Measurements from ENCODE around the gene DBET. TPM values are rescaled to one million over a fixed set of nuclear protein-coding genes. Genes with fewer than 3 reads are reported as not detected.
"Not testable (repeated sequence)": the region's sequence is repeated elsewhere in the genome, so short reads cannot be mapped to it uniquely, and the experiment has no call there.

The DBET gene
- total RNA-seq, 4 donors from 2014 or later = not detected

DNA sequence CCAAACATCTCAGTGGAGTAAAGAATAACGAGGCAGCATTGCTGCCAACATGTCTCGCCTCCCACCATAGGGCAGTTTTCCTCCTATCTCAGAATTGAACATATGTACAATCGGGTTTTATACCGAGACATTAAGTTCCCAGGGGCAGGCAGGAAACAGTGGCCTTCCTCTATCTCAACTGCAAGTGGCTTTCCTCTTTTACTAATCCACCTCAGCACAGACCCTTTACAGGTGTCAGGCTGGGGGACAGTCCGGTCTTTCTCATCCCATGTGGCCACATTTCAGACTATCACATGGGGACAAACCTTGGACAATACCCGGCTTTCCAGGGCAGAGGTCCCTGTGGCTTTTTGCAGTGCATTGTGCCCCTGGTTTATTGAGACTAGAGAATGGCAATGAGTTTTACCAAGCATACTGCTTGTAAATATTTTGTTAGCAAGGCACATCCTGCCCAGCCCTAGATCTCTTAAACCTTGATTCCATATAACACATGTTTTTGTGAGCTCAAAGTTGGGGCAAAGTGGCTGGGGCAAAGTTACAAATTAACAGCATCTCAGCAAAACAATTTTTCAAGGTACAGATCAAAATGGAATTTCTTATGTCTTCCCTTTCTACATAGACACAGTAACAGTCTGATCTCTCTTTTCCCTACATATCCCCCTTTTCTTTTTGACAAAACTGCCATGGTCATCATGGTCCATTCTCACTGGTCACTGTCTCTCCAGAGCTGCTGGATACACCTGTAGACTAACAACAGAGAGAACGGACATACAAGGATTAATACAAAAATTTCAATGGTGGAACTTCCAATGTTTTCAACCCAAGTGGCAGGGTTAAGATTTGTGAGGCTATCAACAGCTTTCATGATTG, 42.5 kb downstream of the DBET start:
- peaks cover 51% of the 10 kb centered on the region for H3K27me3 ChIP-seq
- not testable (repeated sequence) for H3K9me3 ChIP-seq, H3K4me1 ChIP-seq, H3K4me3 ChIP-seq, ATAC-seq, H3K27ac ChIP-seq, H3K36me3 ChIP-seq
- WGBS, 2 donors (ENCODE audit: low coverage in 1 of 2) = 45 to 54% methylated on average over 7 of the region's 7 CpGs

DNA sequence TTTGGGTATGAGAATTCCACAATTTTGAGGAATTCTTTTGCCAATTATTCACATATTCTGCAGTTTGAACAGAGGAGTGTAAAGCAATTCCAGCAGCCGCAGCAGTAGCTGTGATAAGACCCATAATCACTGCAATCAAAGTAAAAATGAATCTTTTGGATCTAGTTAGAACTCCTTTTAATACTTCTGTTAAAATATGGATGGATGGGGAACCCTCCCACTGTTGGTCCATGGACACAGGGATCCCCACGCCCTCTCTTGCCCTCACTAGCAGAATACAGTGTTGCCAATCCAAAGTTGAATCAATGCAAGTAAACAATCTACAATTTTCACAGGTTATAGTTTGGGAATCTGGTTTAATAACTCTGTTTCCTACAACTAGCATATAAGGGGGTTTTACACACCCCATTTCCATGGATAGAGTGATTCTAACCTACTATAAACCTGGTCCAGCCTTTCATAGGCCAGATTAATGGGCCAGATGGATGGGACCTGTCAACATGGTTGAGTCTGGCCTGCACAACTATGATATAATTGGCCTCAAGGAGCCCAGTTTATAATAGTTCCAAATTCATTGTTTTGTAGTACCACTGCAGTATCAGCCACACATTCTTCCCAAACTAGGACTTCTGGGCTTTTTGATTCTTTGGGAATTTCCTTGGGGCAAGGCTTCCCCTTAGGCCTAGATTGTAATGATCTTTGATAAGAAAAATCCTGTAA, 43.6 kb downstream of the DBET start:
- 34 to 43% methylated on average over 2 of the region's 2 CpGs for WGBS, 2 donors (ENCODE audit: low coverage in 1 of 2)

DNA sequence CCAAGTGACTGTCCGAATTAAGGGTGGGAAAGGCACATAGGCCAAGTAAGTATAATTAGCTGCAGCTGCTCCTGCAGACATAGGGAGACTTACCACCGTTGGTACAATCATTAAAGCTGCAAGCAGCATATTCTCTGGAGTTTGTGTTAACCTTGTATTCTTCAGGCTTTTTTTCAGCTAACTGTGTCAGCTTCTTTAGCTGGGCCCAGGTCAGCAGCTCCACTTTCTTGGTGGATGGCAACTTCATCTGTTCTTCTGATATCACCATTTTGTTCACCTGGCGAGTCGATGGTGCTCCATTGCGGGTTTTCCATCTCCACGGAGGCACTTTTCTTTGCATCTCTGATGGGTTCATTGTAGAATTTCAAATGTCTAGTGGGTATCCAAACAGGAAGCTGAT, 44.5 kb downstream of the DBET start:
- WGBS, 2 donors (ENCODE audit: low coverage in 1 of 2) = 61 to 63% methylated on average over 6 of the region's 6 CpGs
- H3K4me3 ChIP-seq, H3K27ac ChIP-seq, H3K36me3 ChIP-seq, H3K9me3 ChIP-seq, H3K4me1 ChIP-seq, ATAC-seq: not testable (repeated sequence)
- H3K27me3 ChIP-seq = peaks cover 59% of the 10 kb centered on the region

More for the DNA sequence above, 43.6 kb downstream of the DBET start:
- not testable (repeated sequence) for H3K9me3 ChIP-seq, H3K27ac ChIP-seq, H3K4me3 ChIP-seq, H3K4me1 ChIP-seq, ATAC-seq, H3K36me3 ChIP-seq
- peaks cover 59% of the 10 kb centered on the region for H3K27me3 ChIP-seq

DNA sequence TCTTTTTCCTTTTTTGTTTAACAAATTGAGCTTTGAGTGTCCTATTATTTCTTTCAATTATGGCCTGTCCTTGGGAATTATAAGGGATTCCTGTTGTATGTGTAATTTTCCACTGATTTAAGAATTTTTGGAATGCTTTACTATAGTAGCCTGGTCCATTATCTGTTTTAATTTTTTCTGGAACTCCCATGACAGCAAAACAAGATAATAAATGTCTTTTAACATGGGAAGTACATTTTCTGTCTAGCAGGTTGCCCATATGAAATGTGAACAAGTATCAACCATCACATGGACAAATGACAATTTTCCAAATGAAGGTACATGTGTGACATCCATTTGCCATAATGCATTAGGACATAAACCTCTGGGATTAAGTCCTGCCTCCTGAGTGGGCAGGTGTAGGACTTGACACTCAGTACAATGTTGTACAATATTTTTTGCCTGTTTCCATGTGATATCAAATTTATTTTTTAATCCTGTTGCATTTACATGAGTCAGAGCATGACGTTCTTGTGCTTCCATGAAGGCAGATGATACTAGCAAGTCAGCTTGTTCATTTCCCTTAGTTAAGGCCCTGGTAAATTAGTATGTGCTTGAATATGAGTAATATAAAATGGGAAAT, 45.2 kb downstream of the DBET start:
- H3K27me3 ChIP-seq = peaks cover 59% of the 10 kb centered on the region
- not testable (repeated sequence) for H3K36me3 ChIP-seq, H3K4me3 ChIP-seq, H3K27ac ChIP-seq, H3K4me1 ChIP-seq, H3K9me3 ChIP-seq, ATAC-seq
- WGBS, 2 donors (ENCODE audit: low coverage in 1 of 2) = 33 to 42% methylated on average over 1 of the region's 1 CpG

DNA sequence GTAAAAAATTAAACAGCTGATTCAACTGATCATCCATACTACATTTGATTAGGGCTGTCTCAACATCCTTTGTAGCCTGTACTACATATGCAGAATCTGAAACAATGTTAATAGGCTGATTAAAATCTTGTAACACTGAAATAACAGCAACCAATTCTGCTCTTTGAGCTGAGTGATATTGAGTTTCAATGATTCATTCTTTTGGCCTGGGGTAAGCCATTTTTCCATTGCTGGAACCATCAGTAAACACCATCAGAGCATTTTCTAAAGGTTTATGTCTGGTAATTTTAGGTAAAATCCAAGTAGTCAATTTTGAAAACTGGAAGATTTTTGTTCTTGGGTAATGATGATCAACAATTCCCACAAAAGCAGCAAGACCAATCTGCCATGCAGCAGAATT, 45.7 kb downstream of the DBET start:
- not testable (repeated sequence) for H3K27ac ChIP-seq, ATAC-seq, H3K4me1 ChIP-seq, H3K4me3 ChIP-seq, H3K9me3 ChIP-seq, H3K36me3 ChIP-seq
- H3K27me3 ChIP-seq = peaks cover 59% of the 10 kb centered on the region

DNA sequence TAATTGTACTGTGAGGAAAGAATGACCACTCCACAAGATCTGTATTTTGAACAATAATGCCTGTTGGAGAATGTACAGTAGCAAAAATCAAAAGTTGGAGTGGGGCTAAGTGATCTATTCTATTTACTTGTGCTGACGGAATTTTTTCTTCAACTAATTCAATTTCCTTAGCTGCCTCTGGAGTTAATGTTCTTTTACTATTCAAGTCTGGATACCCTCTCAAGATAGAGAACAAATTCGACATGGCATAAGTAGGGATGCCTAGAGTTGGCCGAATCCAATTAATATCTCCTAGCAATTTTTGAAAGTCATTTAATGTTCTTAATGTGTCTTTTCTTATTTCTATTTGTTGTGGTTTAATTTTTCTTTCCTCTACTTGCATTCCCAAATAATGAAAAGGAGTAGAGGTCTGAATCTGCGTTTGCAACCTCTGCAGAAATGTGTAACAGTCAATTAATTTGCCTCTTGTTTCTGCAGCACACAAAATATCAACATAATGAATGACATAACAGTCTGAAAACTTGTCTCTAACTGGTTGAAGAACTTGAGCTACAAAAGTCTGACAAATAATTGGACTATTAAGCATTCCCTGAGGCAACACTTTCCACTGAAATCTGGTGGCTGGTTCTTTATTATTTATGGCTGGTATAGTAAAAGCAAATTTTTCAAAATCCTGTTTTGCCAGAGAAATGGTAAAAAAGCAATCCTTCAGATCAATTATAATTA, 46.4 kb downstream of the DBET start:
- peaks cover 59% of the 10 kb centered on the region for H3K27me3 ChIP-seq
- not testable (repeated sequence) for H3K4me1 ChIP-seq, H3K4me3 ChIP-seq, H3K36me3 ChIP-seq, ATAC-seq, H3K9me3 ChIP-seq, H3K27ac ChIP-seq
- 55% methylated on average over 4 of the region's 4 CpGs for WGBS, 2 donors (ENCODE audit: low coverage in 1 of 2)
- TF ChIP-seq, protein P1, sequence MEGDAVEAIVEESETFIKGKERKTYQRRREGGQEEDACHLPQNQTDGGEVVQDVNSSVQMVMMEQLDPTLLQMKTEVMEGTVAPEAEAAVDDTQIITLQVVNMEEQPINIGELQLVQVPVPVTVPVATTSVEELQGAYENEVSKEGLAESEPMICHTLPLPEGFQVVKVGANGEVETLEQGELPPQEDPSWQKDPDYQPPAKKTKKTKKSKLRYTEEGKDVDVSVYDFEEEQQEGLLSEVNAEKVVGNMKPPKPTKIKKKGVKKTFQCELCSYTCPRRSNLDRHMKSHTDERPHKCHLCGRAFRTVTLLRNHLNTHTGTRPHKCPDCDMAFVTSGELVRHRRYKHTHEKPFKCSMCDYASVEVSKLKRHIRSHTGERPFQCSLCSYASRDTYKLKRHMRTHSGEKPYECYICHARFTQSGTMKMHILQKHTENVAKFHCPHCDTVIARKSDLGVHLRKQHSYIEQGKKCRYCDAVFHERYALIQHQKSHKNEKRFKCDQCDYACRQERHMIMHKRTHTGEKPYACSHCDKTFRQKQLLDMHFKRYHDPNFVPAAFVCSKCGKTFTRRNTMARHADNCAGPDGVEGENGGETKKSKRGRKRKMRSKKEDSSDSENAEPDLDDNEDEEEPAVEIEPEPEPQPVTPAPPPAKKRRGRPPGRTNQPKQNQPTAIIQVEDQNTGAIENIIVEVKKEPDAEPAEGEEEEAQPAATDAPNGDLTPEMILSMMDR (IDR thresholded peaks at IDR 0.05) = peak in 1 of 4 experiments; percentile 22

DNA sequence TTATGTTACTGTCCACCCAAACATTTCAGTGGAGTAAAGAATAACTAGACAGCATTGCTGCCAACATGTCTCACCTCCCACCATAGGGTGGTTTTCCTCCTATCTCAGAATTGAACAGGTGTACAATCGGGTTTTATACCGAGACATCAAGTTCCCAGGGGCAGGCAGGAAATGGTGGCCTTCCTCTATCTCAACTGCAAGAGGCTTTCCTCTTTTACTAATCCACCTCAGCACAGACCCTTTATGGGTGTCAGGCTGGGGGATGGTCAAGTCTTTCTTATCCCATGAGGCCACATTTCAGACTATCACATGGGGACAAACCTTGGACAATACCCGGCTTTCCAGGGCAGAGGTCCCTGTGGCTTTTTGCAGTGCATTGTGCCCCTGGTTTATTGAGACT, 48.6 kb downstream of the DBET start:
- not testable (repeated sequence) for H3K4me3 ChIP-seq, H3K4me1 ChIP-seq, H3K27ac ChIP-seq, H3K9me3 ChIP-seq, H3K36me3 ChIP-seq, ATAC-seq
- H3K27me3 ChIP-seq = peaks cover 44% of the 10 kb centered on the region
- WGBS, 2 donors (ENCODE audit: low coverage in 1 of 2) = 84 to 92% methylated on average over 2 of the region's 3 CpGs

DNA sequence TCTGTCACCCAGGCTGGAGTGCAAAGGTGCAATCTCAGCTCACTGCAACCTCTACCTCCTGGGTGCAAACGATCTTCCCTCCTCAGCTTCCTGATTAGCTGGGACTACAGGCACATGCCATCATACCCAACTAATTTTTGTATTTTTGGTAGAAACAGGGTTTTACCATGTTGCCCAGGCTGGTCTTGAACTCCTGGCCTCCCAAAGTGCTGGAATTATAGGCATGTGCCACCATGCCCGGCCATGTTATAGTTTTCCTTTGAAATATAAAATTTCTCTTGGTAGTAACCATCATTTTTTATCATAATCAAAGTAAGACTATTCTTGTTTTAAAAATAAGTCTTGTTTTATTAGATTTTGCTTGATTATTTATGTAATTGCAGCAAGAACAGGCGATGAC, 50.7 kb downstream of the DBET start:
- not testable (repeated sequence) for H3K9me3 ChIP-seq, H3K4me1 ChIP-seq, H3K4me3 ChIP-seq, ATAC-seq, H3K36me3 ChIP-seq, H3K27ac ChIP-seq
- 44 to 63% methylated on average over 3 of the region's 3 CpGs for WGBS, 2 donors (ENCODE audit: low coverage in 1 of 2)
- H3K27me3 ChIP-seq = peaks cover 25% of the 10 kb centered on the region

Small RNA genes within 50 kb of the gene (small RNA-seq; reads per million reads assigned to genes)
- gene RNA5SP174 (0.63 to 7.6 (median 4.1) reads per million in 4 donors), gene RNA5SP175 (0.86 to 1.5 (median 1.2) reads per million in 4 donors)

Other genes starting within 250 kb of the DBET start
- gene FRG1, start 123.6 kb upstream of the DBET start, total RNA-seq = 10 to 100 TPM; 30.5 to 50.4 (median 41.1) TPM
- gene FRG2, start 37.2 kb upstream of the DBET start, total RNA-seq = not detected
- not detected for gene DUX4, start 109.3 kb downstream of the DBET start, total RNA-seq

Measured in gastroesophageal sphincter (tissue), 4 donors.